Lung (tissue), 12 donors: ENCODE measurements around the gene ZNF366. TPM values are rescaled to one million over a fixed set of nuclear protein-coding genes. Genes with fewer than 3 reads are reported as not detected.

Experiments
- ATAC-seq: fragments of 200-7000 bp; cut with Tn5 transposase; one replicate; pipeline ENCODE4 v1.9.1; 2020; ENCODE audit warnings: moderate number of reproducible peaks; ENCODE audit not compliant: insufficient read depth, low FRiP score
- DNase-seq, 3 donors: peaks; one replicate each; pipeline ENCODE4 v3.0.0-alpha.2; 2013 to 2017
- H3K27ac ChIP-seq, 2 donors: one replicate each; pipeline ENCODE4 v1.5.1; 2013; ENCODE audit warnings: mild to moderate bottlenecking in 2 of 2, moderate library complexity in 2 of 2, control low read depth in 1 of 2, inconsistent platforms in 1 of 2, low read depth in 1 of 2, low read length in 1 of 2
- H3K27me3 ChIP-seq, 3 donors: one replicate each; pipeline ENCODE4 v1.5.1; 2013; ENCODE audit warnings: low read length in 2 of 3; ENCODE audit not compliant: control insufficient read depth in 3 of 3, insufficient read depth in 3 of 3
- H3K36me3 ChIP-seq, 4 donors: one replicate each; pipeline ENCODE4 v1.5.1; 2013; ENCODE audit warnings: low read length in 4 of 4, mild to moderate bottlenecking in 1 of 4, moderate library complexity in 1 of 4; ENCODE audit not compliant: control insufficient read depth in 4 of 4, insufficient read depth in 4 of 4
- H3K4me1 ChIP-seq, 5 donors: one replicate each; pipeline ENCODE4 v1.5.1; 2013; ENCODE audit warnings: low read length in 5 of 5, mild to moderate bottlenecking in 2 of 5, moderate library complexity in 1 of 5; ENCODE audit not compliant: control insufficient read depth in 5 of 5, insufficient read depth in 5 of 5
- H3K4me3 ChIP-seq: one replicate; pipeline ENCODE4 v1.5.1; 2013; ENCODE audit warnings: mild to moderate bottlenecking, control low read depth, moderate library complexity
- H3K9ac ChIP-seq, 2 donors: one replicate each; pipeline ENCODE4 v1.5.1; 2013; ENCODE audit warnings: low read length in 2 of 2, control low read depth in 1 of 2; ENCODE audit not compliant: insufficient read depth in 1 of 2
- H3K9me3 ChIP-seq, 4 donors: one replicate each; pipeline ENCODE4 v1.5.1; 2013; ENCODE audit warnings: low read length in 3 of 4, mild to moderate bottlenecking in 1 of 4, moderate library complexity in 1 of 4; ENCODE audit not compliant: control insufficient read depth in 4 of 4, insufficient read depth in 3 of 4
- WGBS, 2 donors: extraction: QIAGEN DNeasy Blood & Tissue Kit; methylation state at CpG; one replicate each; pipeline ENCODE4 v1.1.7; 2013; 5-methylcytosine and 5-hydroxymethylcytosine counted together
- polyA plus RNA-seq, 2 donors: library from polyadenylated mRNA; stranded (reverse); fragments of 200-250 nt; gene quantifications; one replicate each; pipeline ENCODE4 v1.2.1, GENCODE V29; 2013
- total RNA-seq, 2 donors: library from RNA; depleted of rRNA in 1 of 2; stranded (reverse); fragments of >200 nt in 1 of 2; gene quantifications; one replicate each; pipeline ENCODE4 v1.2.1, GENCODE V29; 2014 to 2021
- TF ChIP-seq, protein P1 (sequence below): IDR thresholded peaks from 2 replicates; pipeline ENCODE4 v1.5.1; 2012; ENCODE audit warnings: mild to moderate bottlenecking; ENCODE audit errors: control extremely low read depth, extremely low read depth
- donor health status: control.
- donor health status: control.
- donor health status: Bipolar disorder and iron deficiency.
- donor health status: healthy.
- donor health status: DM: yes; HTN: yes; CAD: no.

Gene ZNF366
- total and polyA plus RNA-seq, 4 donors: 0.73 to 6.0 (median 3.6) TPM

DNA sequence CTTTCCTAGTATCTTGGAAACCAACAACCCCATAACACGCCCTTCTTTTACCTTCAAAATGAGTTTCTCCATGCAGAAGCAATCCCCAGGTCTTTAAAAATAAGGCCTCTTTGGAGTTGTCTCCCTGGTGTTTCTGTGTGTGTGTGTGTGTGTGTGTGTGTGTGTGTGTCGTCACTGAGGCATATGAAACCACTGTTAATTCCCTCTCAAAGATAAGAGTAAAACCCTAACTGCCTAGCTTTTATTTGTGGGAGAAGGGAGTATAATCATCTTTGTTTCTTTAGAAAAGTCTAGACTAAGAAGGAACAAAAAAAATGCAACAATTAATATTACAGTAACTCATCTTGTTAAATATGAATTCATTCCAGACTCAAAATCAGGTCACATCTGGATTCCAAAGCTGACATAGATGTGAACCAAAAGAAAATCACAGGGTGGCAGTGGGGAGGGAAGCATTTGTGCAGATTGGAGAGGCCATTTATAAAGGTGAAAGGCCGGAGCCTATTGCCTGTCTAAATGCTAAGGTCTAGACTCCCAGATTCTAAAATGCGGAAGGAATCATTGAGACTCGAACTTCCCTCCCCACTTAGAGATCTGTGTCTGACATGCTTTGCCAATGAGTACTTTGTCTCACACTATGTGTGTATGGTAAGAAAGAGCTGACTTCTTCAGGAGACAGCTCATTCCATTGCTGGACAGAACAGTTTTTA, 91.4 kb downstream of the ZNF366 start:
- Histone ChIP-seq H3K27ac (no peak overlapping the region), H3K27me3 (no peaks in the 10 kb centered on the region), H3K4me1 (peaks cover 0 to 5% (median 0%) of the 10 kb centered on the region in 5 donors), H3K9me3 (no peaks in the 10 kb centered on the region), H3K9ac (no peak overlapping the region), H3K36me3 (no peaks in the 10 kb centered on the region), H3K4me3 (no peak overlapping the region)
- no peak for DNase-seq
- no peak for ATAC-seq
- TF ChIP-seq, protein P1, sequence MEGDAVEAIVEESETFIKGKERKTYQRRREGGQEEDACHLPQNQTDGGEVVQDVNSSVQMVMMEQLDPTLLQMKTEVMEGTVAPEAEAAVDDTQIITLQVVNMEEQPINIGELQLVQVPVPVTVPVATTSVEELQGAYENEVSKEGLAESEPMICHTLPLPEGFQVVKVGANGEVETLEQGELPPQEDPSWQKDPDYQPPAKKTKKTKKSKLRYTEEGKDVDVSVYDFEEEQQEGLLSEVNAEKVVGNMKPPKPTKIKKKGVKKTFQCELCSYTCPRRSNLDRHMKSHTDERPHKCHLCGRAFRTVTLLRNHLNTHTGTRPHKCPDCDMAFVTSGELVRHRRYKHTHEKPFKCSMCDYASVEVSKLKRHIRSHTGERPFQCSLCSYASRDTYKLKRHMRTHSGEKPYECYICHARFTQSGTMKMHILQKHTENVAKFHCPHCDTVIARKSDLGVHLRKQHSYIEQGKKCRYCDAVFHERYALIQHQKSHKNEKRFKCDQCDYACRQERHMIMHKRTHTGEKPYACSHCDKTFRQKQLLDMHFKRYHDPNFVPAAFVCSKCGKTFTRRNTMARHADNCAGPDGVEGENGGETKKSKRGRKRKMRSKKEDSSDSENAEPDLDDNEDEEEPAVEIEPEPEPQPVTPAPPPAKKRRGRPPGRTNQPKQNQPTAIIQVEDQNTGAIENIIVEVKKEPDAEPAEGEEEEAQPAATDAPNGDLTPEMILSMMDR: no peak
- 86 to 90% methylated on average over 5 of the region's 5 CpGs for WGBS, 2 donors

DNA sequence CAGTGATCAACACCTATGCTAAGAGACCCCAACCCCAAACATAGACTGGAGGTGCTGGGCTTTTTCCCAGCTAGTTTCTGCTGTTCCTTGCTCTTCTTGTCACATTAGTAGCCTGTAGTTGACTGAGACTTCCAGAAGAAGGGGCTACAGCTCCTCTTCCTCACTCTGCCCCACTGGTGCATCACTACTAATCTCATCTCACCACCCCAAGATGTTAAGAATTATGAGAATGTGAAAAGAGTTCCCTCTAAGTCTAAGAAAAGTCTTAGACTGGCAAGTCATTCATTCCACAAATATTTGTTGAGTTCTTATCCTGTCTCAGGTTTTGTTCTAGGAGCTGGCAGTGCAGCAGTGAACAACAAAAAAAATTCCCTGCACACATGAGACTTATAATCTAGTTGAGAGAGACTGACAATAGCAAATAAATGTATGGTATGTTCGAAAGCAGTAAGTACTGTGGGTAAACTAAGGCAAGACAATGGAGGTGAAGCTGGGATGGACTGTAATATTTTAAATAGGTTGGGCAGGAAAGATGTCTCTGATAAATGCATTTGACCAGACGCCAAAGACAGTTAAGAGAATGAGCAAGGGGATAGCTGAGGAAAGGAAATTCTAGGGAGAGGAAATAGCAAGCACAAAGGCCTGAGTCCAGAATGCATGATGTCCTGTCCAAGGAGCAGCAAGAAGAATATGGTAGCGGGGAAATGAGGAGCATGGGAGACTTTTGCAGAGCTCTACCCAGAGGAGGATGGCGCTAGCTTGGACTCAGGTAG, 94.7 kb downstream of the ZNF366 start:
- Histone ChIP-seq H3K9ac (no peak overlapping the region), H3K9me3 (no peaks in the 10 kb centered on the region), H3K36me3 (no peaks in the 10 kb centered on the region), H3K4me1 (peaks cover 0 to 5% (median 0%) of the 10 kb centered on the region in 5 donors), H3K4me3 (no peak overlapping the region), H3K27ac (no peak overlapping the region), H3K27me3 (no peaks in the 10 kb centered on the region)
- TF ChIP-seq, protein P1: no peak
- WGBS, 2 donors: 73 to 92% methylated on average over 4 of the region's 4 CpGs
- ATAC-seq (no peak), DNase-seq (no peak)

DNA sequence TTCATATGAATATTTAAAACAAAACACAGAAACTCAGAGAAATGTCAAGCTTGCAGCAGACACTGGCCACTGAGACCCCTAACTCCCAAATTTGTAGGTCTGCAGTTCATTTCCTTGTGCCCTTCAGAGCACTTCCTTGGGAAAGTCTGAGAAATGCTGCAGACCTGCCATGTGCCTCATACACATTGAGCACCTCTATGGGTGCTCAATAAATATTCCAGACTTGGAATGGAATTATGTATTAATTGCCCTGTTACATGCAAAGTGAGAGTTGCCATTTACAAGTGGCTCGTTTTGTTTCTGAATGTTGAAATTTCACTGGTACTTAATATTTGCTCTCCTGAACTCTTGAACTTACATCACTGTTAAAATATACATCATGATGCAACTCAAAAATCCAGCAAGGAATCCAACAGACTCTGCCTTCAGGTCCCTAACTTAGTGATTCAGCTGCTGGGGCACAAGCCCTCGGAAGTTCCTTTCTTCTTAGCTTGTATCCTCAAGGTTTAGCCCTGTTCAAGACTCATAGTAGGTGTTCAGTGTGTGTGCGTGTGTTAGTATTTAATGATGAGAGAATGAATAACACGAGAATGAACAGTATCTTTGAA, 96.4 kb downstream of the ZNF366 start:
- 63 to 79% methylated on average over 4 of the region's 4 CpGs for WGBS, 2 donors
- TF ChIP-seq, protein P1: no peak
- DNase-seq (peak in 2 of 3 donors; percentile 31 to 54), ATAC-seq (no peak)
- Histone ChIP-seq H3K4me3 (no peak overlapping the region), H3K27me3 (no peaks in the 10 kb centered on the region), H3K27ac (no peak overlapping the region), H3K36me3 (no peaks in the 10 kb centered on the region), H3K9ac (no peak overlapping the region), H3K4me1 (peaks cover 0 to 4% (median 0%) of the 10 kb centered on the region in 5 donors), H3K9me3 (no peaks in the 10 kb centered on the region)
